ENCODE data around the gene ANO6. TPM values are rescaled to one million over a fixed set of nuclear protein-coding genes. Genes with fewer than 3 reads are reported as not detected.
A peak's percentile ranks its signal among the peaks of the same experiment; 100 is the strongest.

The ANO6 gene
- total and polyA plus RNA-seq, 2 of the 4 experiments (the other 2 are of a cell fraction): 21.6 to 41.0 TPM

DNA sequence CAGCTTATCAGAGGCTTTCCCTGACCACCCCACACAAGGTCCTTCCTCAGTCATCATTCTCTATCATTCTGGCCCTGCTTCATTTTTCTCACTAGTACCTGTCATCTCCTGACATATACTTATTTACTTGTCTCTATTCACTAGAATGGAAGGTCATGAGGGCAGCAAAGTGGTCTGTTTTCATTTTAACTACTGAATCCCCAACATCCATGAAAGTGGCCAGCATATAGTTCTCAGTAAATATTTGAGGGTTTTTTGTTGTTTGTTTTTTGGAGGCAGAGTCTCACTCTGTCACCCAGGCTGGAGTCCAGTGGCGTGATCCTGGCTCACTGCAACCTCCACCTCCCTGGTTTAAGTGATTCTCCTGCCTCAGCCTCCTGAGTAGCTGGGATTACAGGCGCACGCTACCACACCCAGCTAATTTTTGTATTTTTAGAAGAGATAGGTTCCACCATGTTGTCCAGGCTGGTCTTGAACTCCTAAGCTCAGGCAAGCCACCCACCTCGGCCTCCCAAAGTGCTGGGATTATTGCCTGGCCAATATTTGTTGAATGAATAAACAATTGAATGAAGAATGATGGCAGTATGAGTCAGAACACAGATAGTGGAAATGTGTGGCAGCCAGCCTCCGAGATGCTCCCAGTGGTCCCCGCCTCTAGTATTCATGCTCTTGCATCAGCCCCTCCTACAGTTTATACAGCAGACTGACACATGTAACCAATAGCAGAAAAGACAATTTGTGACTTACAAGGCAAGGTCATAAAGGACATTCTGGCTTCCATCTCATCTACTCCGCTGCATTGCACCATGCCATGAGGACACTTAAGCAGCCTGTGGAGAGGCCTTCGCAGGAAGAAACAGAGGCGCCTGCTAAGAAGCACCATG lies 7.0 kb upstream of the ANO6 start:
- no peak overlapping the region for H3K56ac ChIP-seq (ENCODE audit: extremely low read depth, insufficient read depth, low read length)
- H3K4me3 ChIP-seq (ENCODE audit: insufficient read depth, low read depth, low read length): no peak overlapping the region
- dilution Hi-C loops (cut with HindIII; ENCODE audit: low sequenced_read_pairs, unreplicated experiment): no loop called here
- no peak overlapping the region for H2AK5ac ChIP-seq (ENCODE audit: low read depth, low read length)
- H3K9me3 ChIP-seq (ENCODE audit: control insufficient read depth, insufficient read depth, low read length): no peaks in the 10 kb centered on the region
- TF ChIP-seq MAZ (IDR thresholded peaks at IDR 0.05; ENCODE audit: borderline replicate concordance, low read depth, low read length) (no peak), RAD21 (IDR thresholded peaks at IDR 0.05; ENCODE audit: low read length) (no peak), RCOR1 (IDR thresholded peaks at IDR 0.05; ENCODE audit: insufficient replicate concordance, low read length) (peak; percentile 71), CEBPB (IDR thresholded peaks at IDR 0.05; ENCODE audit: low read depth, low read length) (peak; percentile 79), FOS (IDR thresholded peaks at IDR 0.05; ENCODE audit: low read depth, low read length) (peak; percentile 30; the same call in 1 of the 2 replicates)
- no peak overlapping the region for H2BK120ac ChIP-seq (ENCODE audit: low read depth, low read length)
- H4K5ac ChIP-seq (ENCODE audit: low read depth, low read length): no peak overlapping the region
- BruUV-seq (replicated peaks): no TSS peak
- no peaks in the 10 kb centered on the region for H3K36me3 ChIP-seq (ENCODE audit: control insufficient read depth, insufficient read depth, low read length)
- H3K23ac ChIP-seq (ENCODE audit: low read depth, low read length): no peak overlapping the region
- peak; percentile 81 for ATAC-seq (ENCODE audit: low read depth)
- intact Hi-C loops (cut with micrococcal nuclease): no loop called here
- 0 out of 2 replicates have a peak overlapping the region, but pooled peaks have one; percentile 20 for H2BK20ac ChIP-seq (ENCODE audit: low read depth, low read length)
- H3K9me1 ChIP-seq (ENCODE audit: insufficient read depth, low read length): peaks cover 3% of the 10 kb centered on the region
- in situ Hi-C loops (cut with MboI; ENCODE audit: low sequenced_read_pairs): no loop called here
- WGBS, 2 experiments (ENCODE audit: extremely low coverage in 2 of 2, insufficient read length in 1 of 2): no CpG with 5 or more reads among the region's 9 CpGs
- 0 out of 2 replicates have a peak, but pooled peaks cover 2% of the 10 kb centered on the region for H3K4me1 ChIP-seq (ENCODE audit: control insufficient read depth, insufficient read depth, low read length)
- H3K4me2 ChIP-seq (ENCODE audit: low read depth, low read length): no peak overlapping the region
- DNase-seq: peak; percentile 84
- H3K9ac ChIP-seq (ENCODE audit: low read depth, low read length): no peak overlapping the region
- H3K14ac ChIP-seq (replicated peaks; ENCODE audit: low read depth, low read length): 0 out of 2 replicates have a peak overlapping the region, but pooled peaks have one; percentile 26
- H3K79me1 ChIP-seq (ENCODE audit: low read depth in 1 of 2, low read length in 2 of 2): no peaks in the 10 kb centered on the region; a peak in 2 of 4 replicates
- H2BK5ac ChIP-seq (ENCODE audit: low read depth, low read length, poor library complexity, severe bottlenecking): no peak overlapping the region
- ChIA-PET CTCF (no interaction called here), POLR2A (ENCODE audit: unreplicated experiment) (no interaction called here)
- H2AK9ac ChIP-seq (replicated peaks; ENCODE audit: low read depth, low read length, poor library complexity): peak overlapping the region; percentile 9
- no peak overlapping the region for H4K91ac ChIP-seq (ENCODE audit: insufficient read depth, low read depth, low read length)
- no peak overlapping the region for H3K18ac ChIP-seq (ENCODE audit: low read depth, low read length)
- H3K27me3 ChIP-seq (ENCODE audit: control insufficient read depth, insufficient read depth, low read length): no peaks in the 10 kb centered on the region
- H4K8ac ChIP-seq (ENCODE audit: low read depth in 2 of 2, low read length in 2 of 2): peak overlapping the region in 1 of 2 experiments; percentile 54; a peak in 1 of 4 replicates
- H2BK15ac ChIP-seq (ENCODE audit: low read depth, low read length): no peak overlapping the region; the same call in 2 of the 3 replicates
- no peak overlapping the region for H2AFZ ChIP-seq (replicated peaks; ENCODE audit: low read length, poor library complexity)
- H3K27ac ChIP-seq (ENCODE audit: insufficient read depth, low read length): no peak overlapping the region
- peak overlapping the region; percentile 61; the same call in 1 of the 2 replicates for H3K4ac ChIP-seq (ENCODE audit: low read depth, low read length)
- H4K20me1 ChIP-seq (ENCODE audit: insufficient read depth, low read length): no peaks in the 10 kb centered on the region

Measured in IMR-90 (cell line).